ENCODE measurements around the gene P2RX7. TPM values are rescaled to one million over a fixed set of nuclear protein-coding genes. Genes with fewer than 3 reads are reported as not detected.

The P2RX7 gene
- total RNA-seq, 1 donor from 2014 or later, result 0.29 TPM

DNA sequence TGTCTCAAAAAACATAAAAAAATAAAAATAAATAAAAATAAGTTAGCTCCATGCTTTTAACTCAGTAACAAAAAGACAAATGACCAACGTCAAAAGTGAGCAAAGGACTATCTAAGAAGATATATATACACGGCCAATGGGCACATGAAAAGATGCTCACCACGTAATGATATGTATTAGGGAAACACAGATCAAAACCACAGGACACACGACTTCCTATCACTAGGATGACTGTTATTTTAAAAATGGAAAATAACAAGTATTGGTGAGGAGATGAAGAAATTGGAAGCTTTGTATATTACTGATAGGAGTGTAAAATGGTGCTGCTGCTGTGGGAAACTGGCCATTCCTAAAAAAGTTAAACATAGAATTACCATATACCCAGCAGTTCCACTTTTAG is 20.2 kb upstream of the P2RX7 start:
- no peak overlapping the region for H3K4me3 ChIP-seq (ENCODE audit: low read depth, low read length)
- TF ChIP-seq, protein P1, sequence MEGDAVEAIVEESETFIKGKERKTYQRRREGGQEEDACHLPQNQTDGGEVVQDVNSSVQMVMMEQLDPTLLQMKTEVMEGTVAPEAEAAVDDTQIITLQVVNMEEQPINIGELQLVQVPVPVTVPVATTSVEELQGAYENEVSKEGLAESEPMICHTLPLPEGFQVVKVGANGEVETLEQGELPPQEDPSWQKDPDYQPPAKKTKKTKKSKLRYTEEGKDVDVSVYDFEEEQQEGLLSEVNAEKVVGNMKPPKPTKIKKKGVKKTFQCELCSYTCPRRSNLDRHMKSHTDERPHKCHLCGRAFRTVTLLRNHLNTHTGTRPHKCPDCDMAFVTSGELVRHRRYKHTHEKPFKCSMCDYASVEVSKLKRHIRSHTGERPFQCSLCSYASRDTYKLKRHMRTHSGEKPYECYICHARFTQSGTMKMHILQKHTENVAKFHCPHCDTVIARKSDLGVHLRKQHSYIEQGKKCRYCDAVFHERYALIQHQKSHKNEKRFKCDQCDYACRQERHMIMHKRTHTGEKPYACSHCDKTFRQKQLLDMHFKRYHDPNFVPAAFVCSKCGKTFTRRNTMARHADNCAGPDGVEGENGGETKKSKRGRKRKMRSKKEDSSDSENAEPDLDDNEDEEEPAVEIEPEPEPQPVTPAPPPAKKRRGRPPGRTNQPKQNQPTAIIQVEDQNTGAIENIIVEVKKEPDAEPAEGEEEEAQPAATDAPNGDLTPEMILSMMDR (IDR thresholded peaks at IDR 0.05; ENCODE audit: insufficient read depth, low read length, poor library complexity, severe bottlenecking), result no peak
- no peaks in the 10 kb centered on the region for H3K36me3 ChIP-seq (ENCODE audit: control insufficient read depth, insufficient read depth, low read length)
- DNase-seq (ENCODE audit: low read depth), result no peak
- H3K27me3 ChIP-seq (ENCODE audit: control insufficient read depth, insufficient read depth, low read length), result no peaks in the 10 kb centered on the region

DNA sequence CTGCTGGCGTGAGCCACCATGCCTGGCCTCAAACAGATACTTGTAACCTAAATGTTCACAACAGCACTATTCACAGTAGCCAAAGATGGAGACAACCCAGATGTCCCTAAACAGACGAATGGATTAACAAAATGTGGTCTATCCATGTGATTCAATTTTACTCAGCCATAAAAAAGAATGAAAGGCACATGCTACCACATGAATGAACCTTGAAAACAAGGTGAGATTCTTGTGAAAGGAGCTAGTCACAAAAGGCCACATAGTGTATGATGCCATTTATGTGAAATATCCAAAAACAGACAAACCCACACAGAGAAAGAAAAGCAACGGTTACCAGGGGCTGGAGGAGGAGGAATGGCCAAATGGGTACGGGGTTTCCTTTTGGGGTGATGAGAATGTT is 19.6 kb upstream of the P2RX7 start:
- Histone ChIP-seq H3K27me3 (ENCODE audit: control insufficient read depth, insufficient read depth, low read length) (no peaks in the 10 kb centered on the region), H3K4me3 (ENCODE audit: low read depth, low read length) (no peak overlapping the region), H3K36me3 (ENCODE audit: control insufficient read depth, insufficient read depth, low read length) (no peaks in the 10 kb centered on the region)
- TF ChIP-seq, protein P1 (IDR thresholded peaks at IDR 0.05; ENCODE audit: insufficient read depth, low read length, poor library complexity, severe bottlenecking), result no peak
- no peak for DNase-seq (ENCODE audit: low read depth)

DNA sequence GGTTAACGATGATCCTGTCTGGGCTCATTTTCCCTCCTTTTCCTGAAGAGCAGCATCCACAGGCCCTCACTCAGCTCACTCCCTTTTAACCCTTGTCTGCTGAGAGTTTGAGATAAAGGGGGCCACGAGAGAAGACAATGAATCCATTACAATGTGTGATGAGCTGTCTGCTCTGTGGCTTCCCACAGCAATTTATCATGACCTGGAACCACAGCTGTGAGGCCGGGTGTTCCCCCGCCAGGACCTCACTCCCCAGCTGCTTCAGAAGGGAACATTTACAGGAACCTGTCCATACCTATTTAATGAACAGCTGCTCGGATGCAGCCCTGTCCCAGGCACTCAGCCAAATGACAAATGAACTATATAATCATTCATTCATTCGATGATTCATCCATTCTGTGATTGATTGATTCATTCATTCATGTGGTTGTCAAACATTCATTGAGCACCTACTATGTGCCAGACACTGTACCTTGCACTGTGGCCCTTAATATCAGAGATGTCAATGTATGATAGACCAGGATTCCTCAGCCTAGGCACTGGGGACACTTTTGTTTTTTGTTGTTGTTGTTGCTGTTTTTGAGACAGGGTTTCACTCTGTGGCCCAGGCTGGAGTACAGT is 18.5 kb upstream of the P2RX7 start:
- no peak overlapping the region for H3K4me3 ChIP-seq (ENCODE audit: low read depth, low read length)
- no peaks in the 10 kb centered on the region for H3K36me3 ChIP-seq (ENCODE audit: control insufficient read depth, insufficient read depth, low read length)
- no peak for DNase-seq (ENCODE audit: low read depth)
- H3K27me3 ChIP-seq (ENCODE audit: control insufficient read depth, insufficient read depth, low read length), result no peaks in the 10 kb centered on the region
- TF ChIP-seq, protein P1 (IDR thresholded peaks at IDR 0.05; ENCODE audit: insufficient read depth, low read length, poor library complexity, severe bottlenecking), result no peak

DNA sequence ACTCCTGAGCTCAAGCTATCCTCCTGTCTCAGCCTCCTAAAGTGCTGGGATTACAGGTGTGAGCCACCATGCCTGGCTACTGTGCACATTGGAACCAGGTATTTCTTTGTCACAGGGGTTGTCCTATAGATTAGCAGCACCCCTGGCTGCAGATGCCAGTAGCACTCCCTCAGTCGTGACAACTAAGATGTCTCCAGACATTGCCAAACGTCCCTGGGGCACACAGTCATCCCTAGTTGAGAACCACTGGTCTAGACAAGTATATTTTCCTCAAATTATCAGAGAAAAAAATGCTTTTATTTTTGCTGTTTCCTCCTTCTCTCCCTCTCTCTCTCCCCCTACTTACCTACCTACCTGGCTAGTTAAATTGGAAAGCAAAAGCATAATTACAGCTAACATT is 17.9 kb upstream of the P2RX7 start:
- TF ChIP-seq, protein P1 (IDR thresholded peaks at IDR 0.05; ENCODE audit: insufficient read depth, low read length, poor library complexity, severe bottlenecking), result no peak
- Histone ChIP-seq H3K36me3 (ENCODE audit: control insufficient read depth, insufficient read depth, low read length) (no peaks in the 10 kb centered on the region), H3K27me3 (ENCODE audit: control insufficient read depth, insufficient read depth, low read length) (peaks cover 3% of the 10 kb centered on the region), H3K4me3 (ENCODE audit: low read depth, low read length) (no peak overlapping the region)
- DNase-seq (ENCODE audit: low read depth), result no peak

DNA sequence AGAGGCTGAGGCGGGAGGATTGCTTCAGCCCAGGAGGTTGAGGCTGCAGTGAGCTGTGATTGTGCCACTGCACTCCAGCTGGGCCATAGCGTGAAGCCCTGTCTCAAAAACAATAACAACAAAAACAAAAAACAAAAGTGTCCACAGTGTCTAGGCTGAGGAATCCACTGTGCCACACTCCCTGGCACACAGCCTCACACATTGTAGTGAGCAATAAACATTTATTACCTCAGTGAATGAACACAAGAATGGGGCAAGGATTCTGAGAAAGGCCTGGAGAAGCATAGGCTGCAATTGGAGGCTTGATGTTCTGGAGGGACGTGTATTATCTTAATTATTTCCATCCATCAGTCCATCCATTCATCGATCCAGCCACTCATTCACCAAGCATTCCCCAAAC is 17.1 kb upstream of the P2RX7 start:
- DNase-seq (ENCODE audit: low read depth), result no peak
- no peak overlapping the region for H3K4me3 ChIP-seq (ENCODE audit: low read depth, low read length)
- TF ChIP-seq, protein P1 (IDR thresholded peaks at IDR 0.05; ENCODE audit: insufficient read depth, low read length, poor library complexity, severe bottlenecking), result no peak
- H3K27me3 ChIP-seq (ENCODE audit: control insufficient read depth, insufficient read depth, low read length), result peaks cover 3% of the 10 kb centered on the region
- no peaks in the 10 kb centered on the region for H3K36me3 ChIP-seq (ENCODE audit: control insufficient read depth, insufficient read depth, low read length)
